Neural progenitor cell (in vitro differentiated cells): ENCODE data around the gene MED17. TPM values are rescaled to one million over a fixed set of nuclear protein-coding genes. Genes with fewer than 3 reads are reported as not detected.

Source experiments
- DNase-seq: peaks from one replicate; pipeline ENCODE4 v3.0.0-alpha.2; 2016; ENCODE audit warnings: low spot score
- H2AFZ ChIP-seq: fragments of 200-600 bp; sonication (generic); replicated peaks from 2 replicates; pipeline ENCODE4 v1.6.1; 2016; ENCODE audit warnings: antibody characterized with exemption
- H3F3A ChIP-seq: fragments of 200-600 bp; sonication (generic); 2 replicates; pipeline ENCODE4 v1.6.1; 2016; ENCODE audit warnings: antibody characterized with exemption, low read depth
- H3K27ac ChIP-seq: fragments of 200-600 bp; sonication (generic); 2 replicates; pipeline ENCODE4 v1.5.1; 2016; ENCODE audit warnings: mild to moderate bottlenecking
- H3K27me3 ChIP-seq: fragments of 200-600 bp; sonication (generic); 2 replicates; pipeline ENCODE4 v1.6.1; 2016; ENCODE audit warnings: mild to moderate bottlenecking, moderate library complexity
- H3K36me3 ChIP-seq: fragments of 200-600 bp; sonication (generic); 2 replicates; pipeline ENCODE4 v1.5.1; 2016
- H3K4me1 ChIP-seq: fragments of 200-600 bp; sonication (generic); 2 replicates; pipeline ENCODE4 v1.6.1; 2016; ENCODE audit warnings: mixed run types
- H3K4me2 ChIP-seq: fragments of 200-600 bp; sonication (generic); 2 replicates; pipeline ENCODE4 v1.6.1; 2016
- H3K4me3 ChIP-seq: fragments of 200-600 bp; sonication (generic); 2 replicates; pipeline ENCODE4 v1.5.1; 2016
- H3K79me2 ChIP-seq: fragments of 200-600 bp; sonication (generic); 2 replicates; pipeline ENCODE4 v1.6.1; 2016; ENCODE audit warnings: low read depth
- H3K9ac ChIP-seq: fragments of 200-600 bp; sonication (generic); 2 replicates; pipeline ENCODE4 v1.6.1; 2016
- H3K9me3 ChIP-seq: fragments of 200-600 bp; sonication (generic); 2 replicates; pipeline ENCODE4 v1.5.1; 2016; ENCODE audit warnings: low read depth
- H4K20me1 ChIP-seq: fragments of 200-600 bp; sonication (generic); 2 replicates; pipeline ENCODE4 v1.6.1; 2016; ENCODE audit warnings: low read depth
- H3K27ac Mint-ChIP-seq: 3 replicates; pipeline ENCODE4 v1.8.0; 2021; ENCODE audit warnings: mixed read lengths
- H3K27me3 Mint-ChIP-seq: 2 replicates; pipeline ENCODE4 v1.8.0; 2022; ENCODE audit warnings: low read depth, mild to moderate bottlenecking, inconsistent platforms, moderate library complexity, mixed read lengths; ENCODE audit not compliant: insufficient read depth
- H3K36me3 Mint-ChIP-seq: 3 replicates; pipeline ENCODE4 v1.8.0; 2021; ENCODE audit warnings: mixed read lengths
- H3K4me1 Mint-ChIP-seq: 3 replicates; pipeline ENCODE4 v1.8.0; 2021; ENCODE audit warnings: mixed read lengths
- H3K4me3 Mint-ChIP-seq: 3 replicates; pipeline ENCODE4 v1.8.0; 2021; ENCODE audit warnings: mild to moderate bottlenecking, moderate library complexity, mixed read lengths
- H3K9me3 Mint-ChIP-seq: 3 replicates; pipeline ENCODE4 v1.8.0; 2020; ENCODE audit warnings: mixed read lengths
- CTCF ChIP-seq: fragments of 200-600 bp; sonication (generic); IDR thresholded peaks from 2 replicates; pipeline ENCODE4 v1.5.1; 2017; ENCODE audit warnings: antibody characterized with exemption, mild to moderate bottlenecking
- EZH2 ChIP-seq: fragments of 200-600 bp; sonication (generic); IDR thresholded peaks from 2 replicates; pipeline ENCODE4 v1.6.1; 2017; ENCODE audit warnings: antibody characterized with exemption, mild to moderate bottlenecking, moderate library complexity
- EZH2phosphoT487 ChIP-seq: fragments of 200-600 bp; sonication (generic); IDR thresholded peaks from 2 replicates; pipeline ENCODE4 v1.6.1; 2017; ENCODE audit warnings: antibody characterized with exemption
- total RNA-seq: library from RNA; depleted of rRNA; stranded (reverse); fragments of >200 nt; gene quantifications from 2 replicates; pipeline ENCODE4 v1.2.3, GENCODE V29; 2015; ENCODE audit warnings: low replicate concordance

Gene MED17
- total RNA-seq, 1 donor from 2014 or later = 76.4 TPM

- peaks cover 8% of the 10 kb centered on the region for H3K27me3 Mint-ChIP-seq
- H3K79me2 ChIP-seq = no peaks in the 10 kb centered on the region
- no peaks in the 10 kb centered on the region for H3K9me3 Mint-ChIP-seq
- H3K27me3 ChIP-seq = no peaks in the 10 kb centered on the region
- H3K4me1 Mint-ChIP-seq = no peaks in the 10 kb centered on the region
- H4K20me1 ChIP-seq = no peaks in the 10 kb centered on the region
- no peak overlapping the region for H3K4me3 Mint-ChIP-seq
- H3F3A ChIP-seq = no peaks in the 10 kb centered on the region
- no peak for TF ChIP-seq EZH2
- no peak for TF ChIP-seq CTCF
- TF ChIP-seq EZH2phosphoT487 = no peak
- H3K27ac ChIP-seq = no peak overlapping the region
- H3K9ac ChIP-seq = no peak overlapping the region
- H2AFZ ChIP-seq = no peak overlapping the region
- H3K36me3 ChIP-seq = no peaks in the 10 kb centered on the region
- no peak overlapping the region for H3K4me3 ChIP-seq
- peaks cover 5% of the 10 kb centered on the region for H3K4me1 ChIP-seq
- no peaks in the 10 kb centered on the region for H3K36me3 Mint-ChIP-seq
- DNase-seq = no peak
- peak overlapping the region; percentile 30 for H3K27ac Mint-ChIP-seq
- no peak overlapping the region for H3K4me2 ChIP-seq
- no peaks in the 10 kb centered on the region for H3K9me3 ChIP-seq
Measured at GRCh38 chr11:93842034-93842433, 58.0 kb downstream of the MED17 start.

- TF ChIP-seq CTCF (no peak), EZH2 (no peak), EZH2phosphoT487 (no peak)
- H3K27ac ChIP-seq = no peak overlapping the region
- H3K4me2 ChIP-seq = no peak overlapping the region
- H3K4me1 ChIP-seq = peaks cover 5% of the 10 kb centered on the region
- no peak overlapping the region for H3K9ac ChIP-seq
- H3K79me2 ChIP-seq = no peaks in the 10 kb centered on the region
- H3K27me3 Mint-ChIP-seq = peaks cover 8% of the 10 kb centered on the region
- DNase-seq = no peak
- H3K9me3 Mint-ChIP-seq = no peaks in the 10 kb centered on the region
- no peaks in the 10 kb centered on the region for H3K27me3 ChIP-seq
- no peaks in the 10 kb centered on the region for H3K4me1 Mint-ChIP-seq
- H3K4me3 Mint-ChIP-seq = no peak overlapping the region
- H2AFZ ChIP-seq = no peak overlapping the region
- no peak overlapping the region for H3K4me3 ChIP-seq
- no peaks in the 10 kb centered on the region for H3F3A ChIP-seq
- no peak overlapping the region for H3K27ac Mint-ChIP-seq
- no peaks in the 10 kb centered on the region for H3K9me3 ChIP-seq
- H4K20me1 ChIP-seq = no peaks in the 10 kb centered on the region
- no peaks in the 10 kb centered on the region for H3K36me3 Mint-ChIP-seq
- H3K36me3 ChIP-seq = no peaks in the 10 kb centered on the region
Measured at GRCh38 chr11:93842461-93842860, 58.4 kb downstream of the MED17 start.

- Histone ChIP-seq H3K27ac (no peak overlapping the region), H3K4me1 (peaks cover 5% of the 10 kb centered on the region), H3K9me3 (no peaks in the 10 kb centered on the region), H3K9ac (no peak overlapping the region), H4K20me1 (no peaks in the 10 kb centered on the region), H3K4me3 (no peak overlapping the region), H3K27me3 (no peaks in the 10 kb centered on the region), H3K79me2 (no peaks in the 10 kb centered on the region), H3F3A (no peaks in the 10 kb centered on the region), H3K4me2 (no peak overlapping the region), H2AFZ (no peak overlapping the region), H3K36me3 (no peaks in the 10 kb centered on the region)
- no peaks in the 10 kb centered on the region for H3K36me3 Mint-ChIP-seq
- peaks cover 7% of the 10 kb centered on the region for H3K27me3 Mint-ChIP-seq
- no peak overlapping the region for H3K4me3 Mint-ChIP-seq
- H3K9me3 Mint-ChIP-seq = no peaks in the 10 kb centered on the region
- no peak for DNase-seq
- no peaks in the 10 kb centered on the region for H3K4me1 Mint-ChIP-seq
- no peak overlapping the region for H3K27ac Mint-ChIP-seq
- no peak for TF ChIP-seq EZH2
- no peak for TF ChIP-seq CTCF
- no peak for TF ChIP-seq EZH2phosphoT487
Measured at GRCh38 chr11:93843906-93844305, 59.8 kb downstream of the MED17 start.
